ENCODE results near the gene GPT2.

DNA sequence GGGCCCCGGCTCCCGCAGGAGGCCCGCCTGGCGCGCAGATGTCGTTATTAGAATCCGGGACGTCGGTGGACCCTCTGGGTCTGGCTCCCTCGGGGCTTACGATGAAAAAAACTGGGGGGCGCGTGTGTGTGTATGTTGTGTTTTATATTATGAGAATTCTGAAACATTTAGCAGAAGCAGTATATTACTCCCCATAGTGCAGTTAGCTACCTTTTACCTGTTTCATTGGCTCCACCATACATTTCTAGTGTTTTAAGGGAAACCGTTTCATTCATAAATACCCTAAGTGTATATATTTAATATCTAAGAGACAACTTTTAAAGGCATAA lies 89.8 kb downstream of the GPT2 start:
- TF ChIP-seq CTCF (IDR thresholded peaks at IDR 0.05; ENCODE audit: insufficient read depth, low read depth, low read length) (no peak), EZH2 (IDR thresholded peaks at IDR 0.05; ENCODE audit: insufficient read depth, low read length) (no peak)

Measured in astrocyte (in vitro differentiated cells and primary cell).